Omental fat pad (tissue), 4 donors: Measurements from ENCODE around the gene CSAD. TPM values are rescaled to one million over a fixed set of nuclear protein-coding genes. Genes with fewer than 3 reads are reported as not detected.

Experiments used
- ATAC-seq: fragments of 150-250 bp; one replicate; pipeline ENCODE4 v1.9.1; 2016; ENCODE audit warnings: mild to moderate bottlenecking, moderate library complexity; ENCODE audit not compliant: low FRiP score
- DNase-seq: peaks from one replicate; pipeline ENCODE4 v3.0.0-alpha.2; 2019; ENCODE audit warnings: low spot score
- total RNA-seq, 4 donors: library from RNA; depleted of rRNA; stranded (reverse); fragments of >200 nt; gene quantifications; one replicate each; pipeline ENCODE4 v1.1.0, GENCODE V29; 2016
- TF ChIP-seq, protein P1 (sequence below), 3 donors: fragments of 450-650 bp; IDR thresholded peaks; one replicate each; pipeline ENCODE4 v1.5.1; 2016 to 2017; ENCODE audit warnings: antibody characterized with exemption in 3 of 3, mild to moderate bottlenecking in 3 of 3, moderate library complexity in 2 of 3

Gene CSAD
- total RNA-seq, 4 donors from 2014 or later = 71.1 to 118 (median 81.7) TPM

GRCh38 chr12:53159195-53159839 lies 21.4 kb downstream of the CSAD start:
- DNase-seq (peak; percentile 93), ATAC-seq (peak; percentile 80)
- TF ChIP-seq, protein P1, sequence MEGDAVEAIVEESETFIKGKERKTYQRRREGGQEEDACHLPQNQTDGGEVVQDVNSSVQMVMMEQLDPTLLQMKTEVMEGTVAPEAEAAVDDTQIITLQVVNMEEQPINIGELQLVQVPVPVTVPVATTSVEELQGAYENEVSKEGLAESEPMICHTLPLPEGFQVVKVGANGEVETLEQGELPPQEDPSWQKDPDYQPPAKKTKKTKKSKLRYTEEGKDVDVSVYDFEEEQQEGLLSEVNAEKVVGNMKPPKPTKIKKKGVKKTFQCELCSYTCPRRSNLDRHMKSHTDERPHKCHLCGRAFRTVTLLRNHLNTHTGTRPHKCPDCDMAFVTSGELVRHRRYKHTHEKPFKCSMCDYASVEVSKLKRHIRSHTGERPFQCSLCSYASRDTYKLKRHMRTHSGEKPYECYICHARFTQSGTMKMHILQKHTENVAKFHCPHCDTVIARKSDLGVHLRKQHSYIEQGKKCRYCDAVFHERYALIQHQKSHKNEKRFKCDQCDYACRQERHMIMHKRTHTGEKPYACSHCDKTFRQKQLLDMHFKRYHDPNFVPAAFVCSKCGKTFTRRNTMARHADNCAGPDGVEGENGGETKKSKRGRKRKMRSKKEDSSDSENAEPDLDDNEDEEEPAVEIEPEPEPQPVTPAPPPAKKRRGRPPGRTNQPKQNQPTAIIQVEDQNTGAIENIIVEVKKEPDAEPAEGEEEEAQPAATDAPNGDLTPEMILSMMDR (IDR thresholded peaks at IDR 0.05) = peak in 1 of 3 donors; percentile 94

- TF ChIP-seq, protein P1 (IDR thresholded peaks at IDR 0.05) = no peak
- DNase-seq (no peak), ATAC-seq (no peak)
Measured at GRCh38 chr12:53152390-53152789, 28.3 kb downstream of the CSAD start.

GRCh38 chr12:53151039-53151438 lies 29.7 kb downstream of the CSAD start:
- TF ChIP-seq, protein P1 (IDR thresholded peaks at IDR 0.05) = no peak
- no peak for ATAC-seq
- no peak for DNase-seq

GRCh38 chr12:53147653-53148052 lies 33.1 kb downstream of the CSAD start:
- DNase-seq (no peak), ATAC-seq (no peak)
- TF ChIP-seq, protein P1 (IDR thresholded peaks at IDR 0.05) = no peak

DNA sequence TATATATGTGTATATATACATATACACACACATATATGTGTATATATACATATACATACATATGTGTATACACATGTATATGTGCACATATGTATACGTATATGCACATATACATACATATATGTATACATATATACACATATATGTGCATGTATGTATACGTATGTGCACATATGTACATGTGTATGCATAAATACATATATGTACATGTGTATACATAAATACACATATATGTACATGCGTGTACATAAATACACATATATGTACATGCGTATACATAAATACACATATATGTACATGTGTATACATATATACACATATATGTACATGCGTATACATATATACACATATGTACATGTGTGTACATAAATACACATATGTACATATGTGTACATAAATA lies 33.5 kb downstream of the CSAD start:
- no peak for ATAC-seq
- DNase-seq = no peak
- TF ChIP-seq, protein P1 (IDR thresholded peaks at IDR 0.05) = no peak

DNA sequence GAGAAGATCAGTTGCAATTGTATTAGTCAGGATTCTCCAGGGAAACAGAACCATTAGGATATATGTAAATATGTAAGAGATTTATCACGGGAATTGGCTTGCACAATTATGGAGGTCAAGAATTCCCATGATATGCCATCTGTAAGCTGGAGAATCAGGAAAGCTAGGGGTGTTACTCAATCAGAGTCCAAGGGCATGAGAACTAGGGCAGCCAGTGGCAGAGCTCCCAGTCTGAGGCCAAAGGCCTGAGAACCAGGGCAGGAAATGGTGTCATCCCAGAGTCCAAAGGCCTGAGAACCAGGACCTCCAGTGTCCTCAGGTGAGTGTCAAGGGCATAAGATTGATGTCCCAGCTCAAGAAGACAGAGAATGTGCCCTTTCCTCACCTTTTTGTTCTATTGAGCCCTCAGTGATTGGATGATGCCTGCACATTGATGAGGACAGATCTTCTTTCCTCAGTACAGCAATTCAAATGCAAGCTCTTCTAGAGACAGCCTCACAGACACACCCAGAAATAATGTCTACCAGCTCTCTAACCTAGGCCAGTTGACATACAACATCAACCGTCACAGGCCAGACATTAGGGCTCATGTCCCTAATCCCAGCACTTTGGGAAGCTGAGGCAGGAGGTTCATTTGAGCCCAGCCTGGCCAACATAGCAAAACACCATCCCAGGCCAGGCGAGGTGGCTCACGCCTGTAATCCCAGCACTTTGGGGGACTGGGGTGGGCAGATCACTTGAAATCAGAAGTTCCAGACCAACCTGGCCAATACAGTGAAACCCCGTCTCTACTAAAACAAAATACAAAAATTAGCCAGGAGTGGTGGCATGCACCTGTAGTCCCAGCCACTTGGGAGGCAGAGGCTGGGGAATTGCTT lies 35.1 kb downstream of the CSAD start:
- TF ChIP-seq, protein P1 (IDR thresholded peaks at IDR 0.05) = no peak
- ATAC-seq (no peak), DNase-seq (no peak)
